WI38 (cell line): ENCODE results near the gene PLXDC2.

Source experiments
- H3K4me3 ChIP-seq: 2 replicates; pipeline ENCODE4 v1.5.1; 2011; ENCODE audit warnings: low read depth, mild to moderate bottlenecking, control low read depth, low read length
- TF ChIP-seq, protein P1 (sequence below): IDR thresholded peaks from 2 replicates; pipeline ENCODE4 v1.5.1; 2012; ENCODE audit warnings: low read depth, mild to moderate bottlenecking, control low read depth, low read length

The PLXDC2 gene

GRCh38 chr10:20257422-20257821 lies 441.2 kb downstream of the PLXDC2 start:
- no peak overlapping the region for H3K4me3 ChIP-seq

DNA sequence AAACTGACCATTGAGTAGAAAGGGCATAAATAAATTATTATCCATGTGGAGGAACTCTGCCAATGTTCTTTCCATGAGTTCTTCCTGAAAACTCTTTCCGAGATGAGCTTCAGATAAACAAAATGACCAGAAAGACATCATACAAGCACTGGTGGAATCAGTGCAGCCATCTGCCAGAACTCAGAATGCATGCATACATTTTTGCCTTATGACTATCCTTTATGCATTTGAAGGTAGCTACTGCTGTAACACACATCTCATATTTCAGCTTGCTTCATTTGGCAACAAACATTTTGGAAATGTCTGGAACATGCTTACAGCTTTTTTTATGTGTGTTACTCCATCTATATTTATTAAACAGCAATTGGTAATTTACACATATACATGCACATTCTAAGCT lies 448.9 kb downstream of the PLXDC2 start:
- TF ChIP-seq, protein P1, sequence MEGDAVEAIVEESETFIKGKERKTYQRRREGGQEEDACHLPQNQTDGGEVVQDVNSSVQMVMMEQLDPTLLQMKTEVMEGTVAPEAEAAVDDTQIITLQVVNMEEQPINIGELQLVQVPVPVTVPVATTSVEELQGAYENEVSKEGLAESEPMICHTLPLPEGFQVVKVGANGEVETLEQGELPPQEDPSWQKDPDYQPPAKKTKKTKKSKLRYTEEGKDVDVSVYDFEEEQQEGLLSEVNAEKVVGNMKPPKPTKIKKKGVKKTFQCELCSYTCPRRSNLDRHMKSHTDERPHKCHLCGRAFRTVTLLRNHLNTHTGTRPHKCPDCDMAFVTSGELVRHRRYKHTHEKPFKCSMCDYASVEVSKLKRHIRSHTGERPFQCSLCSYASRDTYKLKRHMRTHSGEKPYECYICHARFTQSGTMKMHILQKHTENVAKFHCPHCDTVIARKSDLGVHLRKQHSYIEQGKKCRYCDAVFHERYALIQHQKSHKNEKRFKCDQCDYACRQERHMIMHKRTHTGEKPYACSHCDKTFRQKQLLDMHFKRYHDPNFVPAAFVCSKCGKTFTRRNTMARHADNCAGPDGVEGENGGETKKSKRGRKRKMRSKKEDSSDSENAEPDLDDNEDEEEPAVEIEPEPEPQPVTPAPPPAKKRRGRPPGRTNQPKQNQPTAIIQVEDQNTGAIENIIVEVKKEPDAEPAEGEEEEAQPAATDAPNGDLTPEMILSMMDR, result no peak
- no peak overlapping the region for H3K4me3 ChIP-seq

More at GRCh38 chr10:20257422-20257821, 441.2 kb downstream of the PLXDC2 start:
- TF ChIP-seq, protein P1, result no peak

DNA sequence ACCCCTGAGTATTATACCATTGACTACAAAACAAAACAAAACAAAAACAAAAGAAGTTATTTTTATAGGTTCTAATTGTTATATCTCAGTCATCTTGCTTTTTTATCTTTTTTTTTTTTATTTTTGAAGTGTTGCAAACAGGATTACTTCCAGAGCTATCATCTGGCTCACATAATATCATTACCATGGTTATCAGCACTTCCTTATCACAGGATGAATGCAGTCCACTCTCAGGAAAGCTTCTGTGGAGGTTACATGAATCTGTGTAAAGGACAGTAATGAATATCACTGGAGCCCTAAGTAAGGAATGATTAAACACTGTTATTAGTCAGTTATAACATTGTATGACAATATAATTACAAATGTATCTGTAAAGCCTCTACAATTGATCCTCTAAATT lies 451.5 kb downstream of the PLXDC2 start:
- TF ChIP-seq, protein P1, result no peak
- no peak overlapping the region for H3K4me3 ChIP-seq

GRCh38 chr10:20271490-20271889 lies 455.3 kb downstream of the PLXDC2 start:
- H3K4me3 ChIP-seq, result no peak overlapping the region
- TF ChIP-seq, protein P1, result no peak

DNA sequence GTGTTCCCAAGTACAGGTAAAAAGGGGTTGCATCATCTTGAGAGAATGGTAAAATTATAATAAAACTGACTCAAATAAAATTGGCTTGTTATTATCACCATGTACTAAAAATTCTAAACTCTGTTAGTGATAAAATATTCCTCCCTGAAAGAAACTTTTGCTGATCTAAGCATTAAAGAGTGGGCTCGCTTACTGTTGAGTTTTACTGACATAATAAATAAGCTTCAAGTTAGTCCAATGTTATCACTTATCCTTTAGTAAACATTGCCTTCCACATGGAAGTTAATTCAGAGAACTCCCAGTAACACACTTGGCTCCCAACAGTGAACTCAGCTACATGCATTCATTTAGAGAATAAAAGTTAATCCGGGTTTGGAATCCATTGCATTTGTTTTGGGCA lies 456.4 kb downstream of the PLXDC2 start:
- TF ChIP-seq, protein P1, result no peak
- H3K4me3 ChIP-seq, result no peak overlapping the region

DNA sequence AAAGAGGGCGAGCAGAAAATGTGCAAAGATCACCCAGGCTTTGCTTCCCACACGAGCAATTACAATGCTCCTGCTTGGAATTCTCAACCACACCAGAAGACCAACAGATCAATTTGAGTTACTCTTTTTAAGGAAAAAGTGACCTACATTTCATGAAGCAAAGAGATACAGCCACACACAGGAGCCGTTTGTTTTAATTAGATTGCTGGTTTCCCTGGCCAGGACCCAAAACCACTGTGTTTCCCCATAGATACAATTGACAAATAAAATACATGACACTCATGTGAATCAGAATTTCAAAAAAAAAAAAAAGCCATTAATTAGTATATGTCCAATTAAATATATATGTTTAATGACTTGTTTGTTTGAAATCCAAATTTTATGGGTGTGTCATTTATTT lies 458.3 kb downstream of the PLXDC2 start:
- TF ChIP-seq, protein P1, result no peak
- H3K4me3 ChIP-seq, result no peak overlapping the region

DNA sequence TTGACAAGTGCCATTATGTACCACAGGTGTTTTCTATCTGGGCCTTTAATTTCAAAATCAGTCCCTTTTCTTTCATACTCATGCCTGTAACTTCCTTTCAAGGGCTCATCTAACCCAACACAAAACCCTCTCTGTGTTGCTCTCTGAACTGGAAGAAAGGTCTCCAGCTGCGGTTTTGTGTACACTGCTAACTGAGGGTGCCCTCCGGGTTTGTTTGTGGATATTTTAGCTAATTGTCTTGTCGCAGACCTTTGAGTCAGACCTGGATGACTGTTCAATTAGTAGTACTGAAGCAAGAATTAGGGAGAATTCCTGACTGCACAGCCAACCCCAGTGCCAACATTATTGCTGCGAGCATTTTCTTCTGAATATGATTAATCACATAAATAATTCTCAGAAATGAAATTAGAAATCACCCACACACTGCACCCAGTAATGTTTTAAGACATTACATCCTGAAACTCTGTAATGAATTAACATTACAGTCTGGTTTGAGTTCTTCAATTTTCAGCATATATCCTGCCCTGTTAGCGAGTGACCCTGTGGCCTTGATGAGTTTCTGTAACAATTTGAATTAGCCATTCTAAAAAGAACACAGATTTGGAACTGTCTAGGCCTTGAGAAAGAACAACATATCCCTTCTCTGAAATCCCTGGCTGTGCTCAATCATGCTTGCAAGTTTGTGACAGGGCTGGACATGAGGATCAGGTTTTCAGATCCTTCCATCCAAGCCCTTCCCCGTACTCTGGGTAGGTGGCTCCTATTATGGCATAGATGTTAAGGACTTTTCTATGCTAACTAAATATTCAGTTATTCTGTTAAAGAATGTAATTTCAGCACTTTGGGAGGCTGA lies 460.1 kb downstream of the PLXDC2 start:
- TF ChIP-seq, protein P1, result no peak
- H3K4me3 ChIP-seq, result no peak overlapping the region
